ENCODE data around the gene PTGER2.

GRCh38 chr14:52351233-52352060 is 37.3 kb downstream of the PTGER2 start:
- TF ChIP-seq, protein P1, sequence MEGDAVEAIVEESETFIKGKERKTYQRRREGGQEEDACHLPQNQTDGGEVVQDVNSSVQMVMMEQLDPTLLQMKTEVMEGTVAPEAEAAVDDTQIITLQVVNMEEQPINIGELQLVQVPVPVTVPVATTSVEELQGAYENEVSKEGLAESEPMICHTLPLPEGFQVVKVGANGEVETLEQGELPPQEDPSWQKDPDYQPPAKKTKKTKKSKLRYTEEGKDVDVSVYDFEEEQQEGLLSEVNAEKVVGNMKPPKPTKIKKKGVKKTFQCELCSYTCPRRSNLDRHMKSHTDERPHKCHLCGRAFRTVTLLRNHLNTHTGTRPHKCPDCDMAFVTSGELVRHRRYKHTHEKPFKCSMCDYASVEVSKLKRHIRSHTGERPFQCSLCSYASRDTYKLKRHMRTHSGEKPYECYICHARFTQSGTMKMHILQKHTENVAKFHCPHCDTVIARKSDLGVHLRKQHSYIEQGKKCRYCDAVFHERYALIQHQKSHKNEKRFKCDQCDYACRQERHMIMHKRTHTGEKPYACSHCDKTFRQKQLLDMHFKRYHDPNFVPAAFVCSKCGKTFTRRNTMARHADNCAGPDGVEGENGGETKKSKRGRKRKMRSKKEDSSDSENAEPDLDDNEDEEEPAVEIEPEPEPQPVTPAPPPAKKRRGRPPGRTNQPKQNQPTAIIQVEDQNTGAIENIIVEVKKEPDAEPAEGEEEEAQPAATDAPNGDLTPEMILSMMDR (IDR thresholded peaks at IDR 0.05), result no peak
- no peak for TF ChIP-seq POLR2A (IDR thresholded peaks at IDR 0.05)
